HG03280 (cell line): ENCODE measurements around the gene PPFIA1.

Experiments used
- ATAC-seq: cut with Tn5 transposase; IDR thresholded peaks from one replicate; pipeline ENCODE4 v1.9.1; 2021; ENCODE audit warnings: mild to moderate bottlenecking, moderate library complexity; ENCODE audit not compliant: unreplicated experiment

The PPFIA1 gene

DNA sequence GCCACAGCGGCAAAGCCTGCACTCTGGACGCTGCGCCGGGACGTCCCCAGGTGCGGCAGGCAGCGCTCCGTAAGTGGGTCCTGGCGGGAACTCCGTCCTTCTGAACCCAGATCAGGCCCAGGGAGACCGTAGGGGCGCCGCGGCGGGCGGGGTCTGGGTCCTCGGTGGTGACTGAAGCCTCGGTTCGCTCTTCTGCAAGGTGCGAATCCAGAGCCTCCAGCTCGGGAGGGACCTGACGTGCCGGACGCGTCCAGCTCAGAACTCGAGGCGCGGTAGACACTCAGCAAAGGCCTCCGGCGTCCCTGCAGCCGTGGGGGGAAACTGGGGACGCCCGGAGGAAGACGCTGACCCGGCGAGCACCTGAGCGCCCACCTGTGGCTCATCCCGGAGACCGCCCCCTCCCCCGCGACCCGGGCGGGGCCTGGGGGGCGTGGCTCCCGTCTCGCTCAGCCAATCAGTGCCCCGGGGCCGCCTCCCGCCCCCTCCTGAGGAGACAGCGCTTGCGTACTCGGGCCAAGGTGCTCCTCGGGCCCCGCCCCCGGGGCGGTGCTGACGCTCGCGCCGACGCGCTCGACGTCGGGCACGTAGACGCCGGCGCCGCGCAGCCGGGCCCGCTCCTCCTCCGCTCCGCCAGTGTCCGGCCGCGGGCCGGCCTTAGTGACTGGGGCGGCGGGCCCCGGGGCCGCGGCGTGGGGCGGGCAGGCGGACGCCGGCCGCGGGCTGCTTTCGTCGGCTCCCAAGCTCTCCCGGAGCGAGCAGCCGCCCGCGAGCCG is at the start of gene PPFIA1:
Gene PPFIA1 (plus strand): TSS at position 587 of the 773 bp plus-strand sequence. CDS start 1,483 bp downstream, outside the sequence.
- ATAC-seq, result peak; percentile 91

DNA sequence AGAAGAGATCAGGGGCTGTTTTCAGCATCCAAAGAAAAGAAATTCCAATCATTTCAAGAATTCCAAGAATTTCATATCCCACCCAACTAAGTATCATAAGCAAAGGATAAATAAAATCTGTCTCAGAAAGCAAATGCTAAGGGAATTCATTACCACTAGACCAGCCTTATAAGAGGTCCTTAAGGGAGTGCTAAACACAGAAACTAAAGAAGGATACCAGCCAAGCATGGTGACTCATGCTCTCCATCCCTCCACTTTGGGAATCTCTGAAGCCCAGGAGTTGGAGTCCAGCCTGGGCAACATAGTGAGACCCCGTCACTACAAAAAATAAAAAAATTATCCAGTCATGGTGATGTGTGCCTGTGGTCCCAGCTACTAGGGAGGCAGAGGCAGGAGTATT is 49.6 kb upstream of the PPFIA1 start:
- no peak for ATAC-seq

DNA sequence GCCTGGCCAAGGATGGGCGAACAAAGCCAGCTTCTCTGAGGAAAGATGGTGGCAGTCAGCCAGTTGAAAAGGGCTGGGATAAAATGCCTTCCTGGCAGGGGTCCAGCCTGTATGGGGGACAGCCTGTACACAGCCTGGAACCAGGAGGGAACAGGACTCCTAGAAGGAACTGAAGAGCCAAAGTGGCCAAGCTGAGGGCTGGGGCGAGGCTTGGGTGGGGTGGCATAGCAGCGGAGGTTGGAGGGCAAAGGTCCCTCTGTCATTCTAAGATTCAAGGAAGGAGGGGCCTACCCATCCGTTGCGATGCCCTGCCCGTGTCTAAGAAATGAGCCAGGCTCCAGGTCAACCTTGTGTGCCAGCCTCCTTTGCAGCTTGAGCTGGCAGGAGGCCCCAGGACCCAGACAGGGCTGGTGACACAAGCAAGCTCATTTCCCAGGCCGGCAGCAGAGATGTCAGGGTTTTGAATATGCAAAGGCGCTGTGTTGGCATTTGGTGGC is 44.8 kb upstream of the PPFIA1 start:
- ATAC-seq, result no peak

DNA sequence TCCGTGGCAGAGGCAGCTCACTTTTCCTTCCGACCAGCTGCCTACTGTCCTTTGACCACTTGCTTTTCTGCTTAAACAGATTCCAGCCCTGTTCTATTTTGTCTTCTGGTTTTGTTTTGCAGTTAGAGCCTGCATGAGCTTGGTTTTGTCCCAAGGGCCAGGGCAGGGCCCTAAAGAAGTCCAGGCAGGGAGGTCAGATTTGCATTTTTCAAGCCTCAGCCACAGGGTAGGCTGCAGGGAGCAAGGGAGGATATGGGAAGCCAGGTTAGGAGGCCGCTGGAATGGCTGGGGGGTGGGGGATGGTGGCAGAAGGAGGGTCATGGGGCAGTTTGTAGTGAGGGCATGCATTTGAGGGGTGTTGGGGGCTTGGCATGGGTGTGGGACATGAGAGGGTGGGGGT is 44.3 kb upstream of the PPFIA1 start:
- no peak for ATAC-seq

DNA sequence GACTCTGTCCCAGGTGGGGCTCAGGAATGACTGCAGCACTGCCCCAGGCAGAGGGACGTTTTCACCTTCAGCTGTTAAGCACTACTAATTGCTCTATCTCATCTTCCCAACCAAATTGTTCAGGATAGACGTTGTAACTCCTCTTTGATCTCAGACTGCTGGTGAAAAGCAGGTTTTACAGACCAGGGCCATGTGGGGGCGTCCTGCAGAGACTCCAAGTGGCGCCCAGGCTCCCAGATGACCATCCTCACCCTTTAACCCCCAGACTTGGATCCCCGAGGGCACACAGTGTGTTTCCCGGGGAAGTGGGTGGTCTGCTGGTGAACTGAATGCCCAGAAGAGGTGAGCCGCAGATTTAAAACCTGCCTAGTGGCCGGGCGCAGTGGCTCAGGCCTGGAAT is 43.5 kb upstream of the PPFIA1 start:
- ATAC-seq, result no peak

DNA sequence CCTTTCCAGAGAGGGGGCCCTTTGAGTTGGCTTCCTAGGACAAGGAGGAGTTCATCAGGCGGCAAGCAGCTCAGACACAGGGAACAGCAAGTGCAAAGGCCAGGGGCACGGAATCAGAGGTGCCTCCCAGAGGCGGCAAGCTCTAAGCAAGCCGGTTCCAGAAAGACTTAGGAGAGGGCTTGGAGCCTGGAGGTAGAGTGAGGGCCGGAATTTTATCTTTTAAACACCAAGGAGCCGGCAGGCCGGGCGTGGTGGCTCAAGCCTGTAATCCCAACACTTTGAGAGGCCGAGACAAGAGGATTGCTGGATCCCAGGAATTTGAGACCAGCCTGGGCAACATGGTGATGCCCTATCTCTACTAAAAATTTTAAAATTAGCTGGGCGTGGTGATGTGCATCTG is 40.8 kb upstream of the PPFIA1 start:
- no peak for ATAC-seq

DNA sequence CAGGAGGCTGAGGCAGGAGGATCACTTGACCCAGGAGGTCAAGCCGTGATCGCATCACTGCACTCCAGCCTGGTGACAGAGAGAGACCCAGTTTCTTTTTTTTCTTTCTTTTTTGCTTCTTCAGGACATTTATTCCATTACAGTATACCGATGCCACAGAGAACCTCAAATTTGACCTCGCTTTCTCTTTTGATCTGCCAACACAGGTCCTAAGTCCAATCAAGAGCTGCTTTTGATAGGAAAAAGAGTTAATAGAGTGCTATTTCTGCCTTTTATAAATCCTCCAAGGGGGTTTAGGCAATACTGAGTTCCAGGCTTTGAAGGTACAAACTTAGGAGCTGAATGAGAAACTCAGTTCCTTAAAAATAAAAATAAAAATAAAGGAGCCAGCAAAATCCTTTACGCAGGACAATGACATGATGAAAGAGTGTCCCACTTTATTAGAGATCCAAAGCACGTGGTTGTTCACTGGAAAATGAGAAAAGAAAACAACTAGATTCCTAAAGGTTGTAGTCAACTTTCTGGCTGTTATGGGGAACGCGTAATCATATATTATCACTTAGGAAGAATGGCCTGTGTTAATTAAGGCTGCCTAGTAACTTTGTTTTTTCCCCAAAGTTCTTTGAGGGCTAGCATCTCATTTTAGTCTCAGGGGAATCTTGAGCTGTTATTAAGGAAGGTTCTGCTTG is 40.2 kb upstream of the PPFIA1 start:
- no peak for ATAC-seq

DNA sequence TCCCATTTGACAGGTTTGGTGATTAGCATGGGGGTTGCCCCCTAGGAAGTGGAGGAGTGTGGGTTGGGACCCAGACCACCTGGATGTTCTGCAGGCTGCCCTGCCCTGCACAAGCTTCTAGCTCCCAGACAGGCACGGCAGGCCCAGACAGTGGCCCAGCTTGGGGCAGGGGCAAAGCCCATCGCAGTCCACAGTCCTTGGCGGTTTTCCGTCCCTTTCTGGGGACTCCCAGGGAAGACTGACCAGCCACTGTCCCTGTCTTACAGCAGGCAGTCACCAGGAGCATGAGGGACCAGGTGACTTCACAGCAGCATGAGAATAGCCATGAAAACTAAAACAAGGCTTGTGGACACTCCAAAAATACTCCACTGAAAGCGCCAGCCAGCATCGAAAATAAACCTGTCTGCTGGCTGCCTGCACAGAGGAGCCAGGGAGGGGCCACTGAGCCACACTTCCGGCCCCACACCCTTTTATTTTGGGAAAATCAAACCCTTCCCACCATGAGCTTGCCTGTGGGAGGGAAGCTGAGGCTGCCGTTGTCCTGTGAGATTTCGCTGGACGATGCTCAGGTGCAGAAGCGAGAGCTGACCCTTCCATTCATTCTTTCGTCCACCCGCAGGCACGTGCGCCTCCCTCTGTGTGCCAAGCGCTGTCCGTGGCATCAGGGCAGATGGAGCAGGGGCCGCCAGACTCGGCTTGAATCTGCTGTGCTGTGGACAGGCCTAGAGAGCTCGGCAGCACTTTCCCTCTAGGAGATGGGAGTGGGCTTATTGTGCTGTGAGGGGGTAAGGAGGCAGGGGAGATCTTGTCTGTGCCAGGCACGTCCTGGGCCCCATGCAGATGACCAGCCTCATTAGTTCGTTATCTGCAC is 39.4 kb upstream of the PPFIA1 start:
- ATAC-seq, result no peak

DNA sequence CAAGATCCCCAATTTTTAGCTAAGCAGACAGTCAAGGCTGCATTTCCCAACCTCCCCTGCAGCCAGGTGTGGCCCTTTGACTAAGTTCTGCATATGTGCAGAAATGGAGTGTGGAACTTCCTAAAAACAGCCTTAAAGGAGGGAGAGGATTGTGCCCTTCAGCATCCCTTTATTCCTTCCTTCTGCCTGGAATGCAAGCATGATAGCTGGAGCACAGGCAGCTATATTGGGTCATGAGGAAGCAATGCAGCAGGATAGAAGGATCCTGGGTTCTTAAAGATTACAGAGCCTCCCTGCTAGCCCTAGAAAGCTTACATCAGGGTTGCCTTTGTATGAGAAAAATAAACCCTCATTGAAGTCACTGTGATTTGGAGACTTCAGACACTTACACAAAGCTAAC is 37.5 kb upstream of the PPFIA1 start:
- no peak for ATAC-seq

DNA sequence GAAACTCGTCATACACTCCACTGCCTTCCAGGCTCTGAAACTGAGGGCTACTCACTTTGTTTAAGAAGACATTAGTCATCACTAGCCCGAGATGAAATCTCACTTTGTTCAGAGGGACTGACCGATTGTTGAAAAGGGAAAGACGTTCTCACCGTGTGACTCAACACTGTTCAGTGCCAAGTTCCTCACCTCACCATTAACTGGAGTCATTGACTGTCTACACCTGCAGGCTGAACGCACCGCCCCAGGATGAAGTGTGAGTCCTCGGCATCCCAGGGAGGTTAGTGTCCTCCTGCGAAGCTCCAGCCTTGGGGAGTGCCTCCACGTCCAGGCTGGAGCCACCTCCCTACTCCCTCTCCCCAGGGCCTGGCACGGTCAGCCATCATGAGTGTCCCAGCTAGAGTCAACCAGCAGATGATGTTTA is 37.0 kb upstream of the PPFIA1 start:
- no peak for ATAC-seq

DNA sequence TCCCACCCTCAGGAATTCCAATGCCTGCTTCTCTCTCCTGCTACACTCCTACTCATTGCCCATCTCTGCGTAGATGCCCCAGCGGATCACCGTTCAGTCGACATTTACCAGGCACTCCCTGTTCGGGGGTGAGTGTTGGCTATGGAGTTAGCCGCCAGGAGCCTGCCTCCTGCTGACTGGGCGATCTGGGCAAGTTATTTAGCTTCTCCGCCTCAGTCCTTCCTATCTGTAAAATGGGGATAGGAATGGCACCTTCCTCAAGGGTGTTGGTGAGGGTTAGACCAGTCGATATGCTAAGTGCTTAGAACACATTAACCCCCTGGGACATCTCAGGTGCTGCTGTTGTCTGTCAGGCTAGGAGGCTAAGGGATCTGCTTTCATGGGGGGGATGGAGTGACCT is 36.5 kb upstream of the PPFIA1 start:
- ATAC-seq, result no peak

DNA sequence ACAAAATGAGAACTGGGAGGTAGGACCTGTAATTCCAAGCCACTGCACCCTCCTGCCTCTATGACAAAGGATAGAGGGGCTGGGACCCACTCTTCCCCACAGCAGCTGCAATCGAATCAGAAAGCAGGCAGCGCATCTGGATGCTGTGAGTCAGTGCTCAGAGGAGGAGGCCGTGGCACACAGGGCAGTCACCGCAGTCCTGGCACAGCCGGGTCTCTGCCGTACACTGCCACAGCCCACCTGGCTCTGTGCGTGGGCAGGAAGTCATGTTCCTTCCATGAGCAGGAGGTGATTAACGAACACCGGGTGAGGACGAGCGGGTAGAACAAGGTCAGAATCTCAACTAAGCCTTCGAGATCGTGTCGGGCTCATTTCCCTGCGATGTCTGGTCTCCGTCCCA is 30.2 kb upstream of the PPFIA1 start:
- ATAC-seq, result no peak

DNA sequence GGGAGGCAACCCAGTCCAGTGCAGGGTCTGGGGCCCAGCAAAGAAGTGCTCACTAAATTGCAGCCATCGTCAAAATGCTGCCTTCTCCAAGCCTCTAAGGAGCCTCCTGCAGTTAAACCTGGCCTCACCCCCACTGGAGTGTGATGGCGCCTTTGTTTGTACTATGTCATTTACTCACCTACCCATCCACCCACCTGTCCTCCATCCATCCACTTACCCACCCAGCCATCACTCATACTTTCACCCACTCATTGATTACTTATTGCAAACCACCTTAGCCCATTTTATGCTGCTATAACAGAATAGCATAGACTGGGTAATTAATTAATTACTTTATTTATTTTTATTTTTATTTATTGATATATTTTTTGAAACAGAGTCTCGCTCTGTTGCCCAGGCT is 28.8 kb upstream of the PPFIA1 start:
- ATAC-seq, result no peak

DNA sequence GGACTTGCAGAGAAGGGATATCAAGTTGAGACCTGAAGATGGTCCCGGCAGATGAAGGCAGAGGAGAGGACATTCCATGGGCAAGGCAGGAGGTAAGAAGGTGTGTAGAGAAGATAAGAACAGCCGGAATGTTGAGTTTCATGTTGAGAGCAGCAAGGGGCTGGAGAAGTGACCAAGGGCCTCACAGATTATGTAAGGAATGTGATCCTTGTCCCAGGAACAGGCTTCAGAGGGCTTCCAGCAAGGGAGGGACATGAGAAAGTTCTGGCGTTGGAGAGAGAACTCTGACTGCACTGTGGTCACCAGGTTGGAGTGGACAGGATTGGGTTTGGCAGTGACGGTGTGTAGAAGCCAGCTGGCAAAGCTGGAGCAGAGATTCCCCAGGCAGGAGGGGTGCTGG is 27.6 kb upstream of the PPFIA1 start:
- ATAC-seq, result no peak

DNA sequence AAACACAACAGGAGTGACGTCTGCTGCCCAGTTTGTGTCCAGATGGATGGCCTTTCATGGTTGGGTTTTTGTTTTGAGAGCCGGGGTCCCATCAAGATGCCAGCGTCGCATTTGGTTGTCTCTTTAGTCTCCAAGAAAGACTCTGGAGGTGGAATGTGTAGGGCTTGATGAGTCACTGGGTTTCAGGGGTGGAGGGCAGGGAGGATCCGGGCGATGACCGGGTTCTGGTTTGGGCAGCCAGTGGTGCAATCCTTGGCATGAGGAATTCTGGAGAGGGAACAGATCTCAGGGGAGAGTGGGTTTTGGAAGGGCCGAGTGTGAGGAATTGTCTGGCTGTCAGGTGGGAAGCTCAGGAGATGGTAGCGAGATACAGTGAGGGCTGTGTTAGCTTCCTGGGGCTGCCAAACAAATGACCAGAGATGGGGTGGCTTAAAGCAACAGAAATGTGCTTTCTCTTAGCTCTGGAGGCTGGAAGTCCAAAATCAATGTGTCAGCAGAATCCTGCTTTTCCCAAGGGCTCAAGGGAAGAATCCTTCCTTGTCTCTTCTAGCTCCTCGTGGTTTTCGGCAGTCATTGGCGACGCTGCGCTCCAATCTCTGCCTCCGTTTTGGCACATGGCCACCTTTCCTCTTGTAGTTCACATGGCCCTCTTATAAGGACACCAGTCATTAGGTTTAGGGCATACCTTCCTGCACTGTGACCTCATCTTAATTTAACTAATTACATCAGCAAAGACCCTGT is 26.4 kb upstream of the PPFIA1 start:
- no peak for ATAC-seq

DNA sequence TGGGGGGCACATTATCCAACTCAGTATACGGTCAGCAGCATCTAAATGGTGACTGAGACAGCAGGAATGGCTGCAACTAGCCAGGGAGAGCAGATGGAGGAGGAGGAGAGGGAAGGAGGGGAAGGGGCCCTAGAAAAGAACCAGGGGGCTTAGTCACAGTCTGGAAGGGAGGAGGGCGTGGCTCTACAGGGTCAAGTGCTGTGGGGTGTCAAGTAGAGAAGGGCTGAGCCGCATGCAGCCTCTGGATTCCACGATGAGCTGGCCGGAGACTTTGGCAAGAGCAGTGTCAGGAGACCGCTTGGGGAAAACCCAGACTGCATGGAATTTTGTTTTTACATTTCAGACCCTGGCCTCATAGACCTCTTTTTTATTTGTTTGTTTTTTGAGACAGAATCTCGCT is 25.8 kb upstream of the PPFIA1 start:
- ATAC-seq, result no peak

DNA sequence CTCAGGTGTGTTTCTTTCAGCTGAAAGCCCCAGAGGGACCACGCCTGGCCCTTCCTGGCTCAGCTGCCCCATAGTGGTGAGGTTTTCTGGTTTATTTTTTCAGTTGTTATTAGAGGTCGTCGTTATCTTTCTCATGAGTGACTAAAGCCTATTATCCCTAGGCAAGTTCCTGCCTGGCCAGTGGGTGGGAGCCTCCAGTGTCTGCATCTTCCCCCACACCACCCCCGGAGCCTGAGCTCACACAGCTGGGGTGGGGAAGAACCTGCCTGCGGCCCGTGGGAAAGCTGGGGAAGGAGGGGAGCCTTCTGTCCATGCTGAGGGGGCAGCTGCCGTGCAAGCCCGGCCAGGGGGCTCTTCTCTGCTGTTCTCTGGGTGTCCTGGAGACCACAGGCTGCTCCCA is 24.3 kb upstream of the PPFIA1 start:
- no peak for ATAC-seq

DNA sequence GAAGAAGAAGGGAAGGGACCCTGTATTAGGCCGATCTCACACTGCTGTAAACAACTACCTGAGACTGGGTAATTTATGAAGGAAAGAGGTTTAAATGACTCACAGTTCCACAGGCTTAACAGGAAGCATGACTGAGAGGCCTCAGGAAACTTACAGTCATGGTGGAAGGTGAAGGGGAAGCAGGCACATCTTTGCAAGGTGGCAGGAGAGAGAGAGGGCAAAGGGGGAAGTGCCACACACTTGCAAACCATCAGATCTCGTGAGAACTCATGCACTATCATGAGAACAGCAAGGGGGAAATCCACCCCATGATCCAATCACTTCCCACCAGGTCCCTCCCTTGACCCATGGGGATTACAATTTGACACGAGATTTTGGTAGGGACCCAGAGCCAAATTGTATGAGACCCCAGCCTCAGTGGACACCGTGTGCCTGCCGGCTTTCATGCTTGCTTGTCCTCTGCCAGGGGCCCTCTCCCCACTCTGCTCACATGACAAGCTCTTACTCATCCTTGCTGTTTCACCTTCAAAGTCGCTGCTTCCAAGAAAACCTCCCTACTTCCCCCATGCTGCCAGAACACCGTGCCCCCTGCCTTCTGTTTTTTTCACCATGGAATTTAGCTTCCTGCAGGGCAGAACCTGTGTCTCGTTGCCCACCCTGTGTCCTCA is 23.3 kb upstream of the PPFIA1 start:
- ATAC-seq, result no peak

DNA sequence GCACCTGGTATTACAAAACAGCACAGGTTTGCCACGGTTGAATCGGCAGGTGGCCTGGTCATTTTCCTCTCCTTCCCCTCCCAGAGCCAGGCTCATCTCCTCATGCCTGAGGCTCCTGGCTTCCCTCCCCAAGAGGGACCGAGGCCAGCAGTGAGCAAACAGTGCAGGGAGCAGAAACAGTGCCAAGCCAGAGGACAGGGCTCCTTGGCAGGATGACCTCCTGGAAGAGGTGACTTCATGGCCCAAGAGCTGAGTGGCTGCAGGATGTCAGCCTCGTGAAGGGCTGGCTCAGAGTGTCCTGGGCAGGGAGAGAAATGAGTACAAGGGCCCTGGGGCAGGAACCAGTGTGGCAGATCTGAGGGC is 22.8 kb upstream of the PPFIA1 start:
- no peak for ATAC-seq
